ENCODE data around the gene METTL13. TPM values are rescaled to one million over a fixed set of nuclear protein-coding genes. Genes with fewer than 3 reads are reported as not detected.

Gene METTL13
- total and polyA plus RNA-seq, 9 of the 15 experiments (the other 6 are each of a cell fraction or from before 2014, with no cell fraction given): 18.9 to 78.9 (median 54.9) TPM

GRCh38 chr1:171841050-171841910 is 59.8 kb downstream of the METTL13 start, which contains the start of gene DNM3 (continued):
- TF ChIP-seq HIVEP1 (CRISPR knock-in tag; IDR thresholded peaks at IDR 0.05): no peak
- TF ChIP-seq CREM (IDR thresholded peaks at IDR 0.05; ENCODE audit: low read depth): 0 out of 2 replicates have a peak, but pooled peaks have one; percentile 2
- TF ChIP-seq UBTF (IDR thresholded peaks at IDR 0.05; ENCODE audit: borderline replicate concordance in 1 of 2, low read depth in 2 of 2, low read length in 2 of 2): 0 out of 4 replicates have a peak, but pooled peaks of 1 of the 2 experiments have one; percentile 45
- peak; percentile 48 for TF ChIP-seq KDM5B (IDR thresholded peaks at IDR 0.05; ENCODE audit: insufficient replicate concordance, low read depth, low read length)
- TF ChIP-seq GATAD2A (IDR thresholded peaks at IDR 0.05): 0 out of 2 replicates have a peak, but pooled peaks have one; percentile 19
- peak; percentile 86 for TF ChIP-seq NFIC (IDR thresholded peaks at IDR 0.05)
- peak; percentile 12; the same call in 1 of the 2 replicates for TF ChIP-seq FOXP1 (CRISPR knock-in tag; IDR thresholded peaks at IDR 0.05)
- TF ChIP-seq ZNF121 (CRISPR knock-in tag; conservative IDR thresholded peaks at IDR 0.05): peak; percentile 99
- peak in 1 of 2 experiments; percentile 38; a peak in 1 of 4 replicates for TF ChIP-seq MAZ (CRISPR knock-in tag; conservative IDR thresholded peaks at IDR 0.05 in 1 of 2, IDR thresholded peaks at IDR 0.05 in 1 of 2)
- no peak for TF ChIP-seq CHD4 (IDR thresholded peaks at IDR 0.05; ENCODE audit: insufficient read depth, insufficient replicate concordance, low read depth, low read length, poor library complexity, severe bottlenecking)
- TF ChIP-seq ZNF431 (CRISPR knock-in tag; IDR thresholded peaks at IDR 0.05): peak; percentile 87
- TF ChIP-seq ERF (CRISPR knock-in tag; IDR thresholded peaks at IDR 0.05): no peak; the same call in 1 of the 2 replicates
- TF ChIP-seq SAP30 (IDR thresholded peaks at IDR 0.05; ENCODE audit: borderline replicate concordance, insufficient read depth, low read depth, low read length, poor library complexity, severe bottlenecking): peak; percentile 27
- TF ChIP-seq ZFP30 (CRISPR knock-in tag; IDR thresholded peaks at IDR 0.05; ENCODE audit: borderline replicate concordance): no peak
- 0 out of 4 replicates have a peak, but pooled peaks of 1 of the 2 experiments have one; percentile 35 for TF ChIP-seq TEAD1 (CRISPR knock-in tag; IDR thresholded peaks at IDR 0.05)
- peak; percentile 36; the same call in 1 of the 2 replicates for TF ChIP-seq IRF2 (CRISPR knock-in tag; IDR thresholded peaks at IDR 0.05)
